Keratinocyte (primary cell): Measurements from ENCODE around the gene ATP5IF1. TPM values are rescaled to one million over a fixed set of nuclear protein-coding genes. Genes with fewer than 3 reads are reported as not detected.

Experiments
- DNase-seq: peaks from one replicate; pipeline ENCODE4 v3.0.0-alpha.2; 2011; ENCODE audit warnings: low read depth, missing footprints, low spot score
- FAIRE-seq: peaks from 2 replicates; lab custom pipeline; 2011; peaks lifted over from hg19 to GRCh38; lab: Jason Lieb, UNC
- H2AFZ ChIP-seq: 2 replicates; pipeline ENCODE4 v1.6.0; 2012; ENCODE audit warnings: low read length, control low read depth, inconsistent platforms; ENCODE audit not compliant: control insufficient read depth
- H3K27ac ChIP-seq: 2 replicates; pipeline ENCODE4 v1.5.1; 2011; ENCODE audit warnings: low read length; ENCODE audit not compliant: control insufficient read depth, insufficient read depth
- H3K27me3 ChIP-seq: 3 replicates; pipeline ENCODE4 v1.6.0; 2011; ENCODE audit warnings: low read length; ENCODE audit not compliant: control insufficient read depth, insufficient read depth; ENCODE audit errors: extremely low read depth
- H3K36me3 ChIP-seq, 2 experiments: 2 replicates in 1 of 2; 3 replicates in 1 of 2; pipeline ENCODE4 v1.5.1; 2011; ENCODE audit warnings: low read length in 2 of 2, mild to moderate bottlenecking in 1 of 2; ENCODE audit not compliant: control insufficient read depth in 2 of 2, insufficient read depth in 2 of 2; ENCODE audit errors: extremely low read depth in 1 of 2
- H3K4me1 ChIP-seq: 3 replicates; pipeline ENCODE4 v1.5.1; 2011; ENCODE audit warnings: low read length; ENCODE audit not compliant: control insufficient read depth, insufficient read depth; ENCODE audit errors: extremely low read depth
- H3K4me2 ChIP-seq: 3 replicates; pipeline ENCODE4 v1.6.0; 2011; ENCODE audit warnings: low read depth, low read length; ENCODE audit not compliant: control insufficient read depth, insufficient read depth; ENCODE audit errors: extremely low read depth
- H3K4me3 ChIP-seq, 3 experiments: fragments of 200-600 bp in 1 of 3; sonication (generic) in 1 of 3; 2 replicates in 2 of 3; 3 replicates in 1 of 3; pipeline ENCODE4 v1.5.1; 2011 to 2016; ENCODE audit warnings: low read length in 3 of 3, mild to moderate bottlenecking in 3 of 3, control low read depth in 2 of 3, inconsistent platforms in 1 of 3, low read depth in 1 of 3, mixed read lengths in 1 of 3, mixed run types in 1 of 3, moderate library complexity in 1 of 3; ENCODE audit not compliant: control insufficient read depth in 2 of 3, insufficient read depth in 2 of 3; ENCODE audit errors: extremely low read depth in 1 of 3
- H3K79me2 ChIP-seq: 2 replicates; pipeline ENCODE4 v1.6.0; 2012; ENCODE audit warnings: low read length; ENCODE audit not compliant: control insufficient read depth, insufficient read depth
- H3K9ac ChIP-seq: 3 replicates; pipeline ENCODE4 v1.6.0; 2011; ENCODE audit warnings: low read length; ENCODE audit not compliant: control insufficient read depth, insufficient read depth; ENCODE audit errors: extremely low read depth
- H3K9me1 ChIP-seq: 3 replicates; pipeline ENCODE4 v1.6.0; 2011; ENCODE audit warnings: low read length; ENCODE audit not compliant: control insufficient read depth, insufficient read depth; ENCODE audit errors: extremely low read depth
- H3K9me3 ChIP-seq: 2 replicates; pipeline ENCODE4 v1.5.1; 2012; ENCODE audit warnings: low read depth, low read length; ENCODE audit not compliant: control insufficient read depth
- H4K20me1 ChIP-seq: 3 replicates; pipeline ENCODE4 v1.6.0; 2011; ENCODE audit warnings: low read length; ENCODE audit not compliant: control insufficient read depth, insufficient read depth; ENCODE audit errors: extremely low read depth
- CTCF ChIP-seq, 3 experiments: IDR thresholded peaks in 1 of 3; conservative IDR thresholded peaks in 1 of 3; optimal IDR thresholded peaks in 1 of 3; 2 replicates in 2 of 3; 3 replicates in 1 of 3; pipeline versions ENCODE3 to v1.5.1; 2011; ENCODE audit warnings: low read length in 3 of 3, mild to moderate bottlenecking in 3 of 3, moderate library complexity in 2 of 3, control low read depth in 1 of 3, inconsistent platforms in 1 of 3; ENCODE audit not compliant: insufficient read depth in 2 of 3; ENCODE audit errors: extremely low read depth in 1 of 3
- EZH2 ChIP-seq: IDR thresholded peaks from one replicate; pipeline ENCODE4 v1.6.1; 2012; ENCODE audit warnings: inconsistent platforms, mild to moderate bottlenecking, low read length, moderate library complexity
- dilution Hi-C: fragments of 300-500 bp; cut with MboI; formaldehyde crosslinking; loops from one replicate; pipeline ENCODE4 v1.7.0; 2020; ENCODE audit warnings: low sequenced_read_pairs; ENCODE audit not compliant: extremely low pct_ligation_motif_present
- polyA plus RNA-seq, 5 experiments: library from polyadenylated mRNA; depleted of rRNA in 3 of 5; stranded (reverse) in 3 of 5; stranded (forward) in 1 of 5; unstranded in 1 of 5; fragments of >200 nt; gene quantifications; 1 replicate in 1 of 5; 2 replicates in 3 of 5; 3 replicates in 1 of 5; pipeline versions ENCODE4 v1.2.1 to v1.2.3, GENCODE V29; 2011 to 2012; ENCODE audit warnings: missing spikeins in 2 of 5, low read depth in 1 of 5, low replicate concordance in 1 of 5

Gene ATP5IF1
- polyA plus RNA-seq, 1 donor (not counting 4 experiments of a cell fraction or from before 2014, with no cell fraction given) = 332 TPM

GRCh38 chr1:28194326-28195035 lies 41.4 kb upstream of the ATP5IF1 start:
- Histone ChIP-seq H3K79me2 (no peaks in the 10 kb centered on the region), H3K27me3 (no peaks in the 10 kb centered on the region), H3K36me3 (peaks cover 2 to 5% of the 10 kb centered on the region in 2 experiments), H3K27ac (peak overlapping the region; percentile 46), H3K4me2 (peak overlapping the region; percentile 93), H3K4me3 (no peak overlapping the region), H3K9ac (peak overlapping the region; percentile 22), H2AFZ (no peak overlapping the region), H3K4me1 (peaks cover 51% of the 10 kb centered on the region), H3K9me3 (no peaks in the 10 kb centered on the region), H4K20me1 (no peaks in the 10 kb centered on the region), H3K9me1 (no peaks in the 10 kb centered on the region)
- no peak for TF ChIP-seq EZH2
- TF ChIP-seq CTCF (optimal IDR thresholded peaks at IDR 0.05 in 1 of 3, IDR thresholded peaks at IDR 0.05 in 1 of 3, conservative IDR thresholded peaks at IDR 0.05 in 1 of 3; ENCODE audit: extremely low read depth in 1 of 3, insufficient read depth in 2 of 3, low read length in 3 of 3) = no peak
- peak; percentile 41 for FAIRE-seq
- dilution Hi-C loops = no loop called here
- DNase-seq = no peak

- Histone ChIP-seq H3K79me2 (no peaks in the 10 kb centered on the region), H3K4me1 (peaks cover 47% of the 10 kb centered on the region), H3K9me1 (no peaks in the 10 kb centered on the region), H3K27me3 (no peaks in the 10 kb centered on the region), H3K4me3 (no peak overlapping the region), H2AFZ (no peak overlapping the region), H3K27ac (no peak overlapping the region), H3K4me2 (no peak overlapping the region), H3K9ac (no peak overlapping the region), H3K9me3 (no peaks in the 10 kb centered on the region), H3K36me3 (peaks cover 2 to 12% of the 10 kb centered on the region in 2 experiments), H4K20me1 (no peaks in the 10 kb centered on the region)
- no peak for TF ChIP-seq CTCF (optimal IDR thresholded peaks at IDR 0.05 in 1 of 3, IDR thresholded peaks at IDR 0.05 in 1 of 3, conservative IDR thresholded peaks at IDR 0.05 in 1 of 3; ENCODE audit: extremely low read depth in 1 of 3, insufficient read depth in 2 of 3, low read length in 3 of 3)
- no peak for TF ChIP-seq EZH2
- dilution Hi-C loops = no loop called here
- DNase-seq (no peak), FAIRE-seq (no peak)
Observed at GRCh38 chr1:28195780-28196179, 40.1 kb upstream of the ATP5IF1 start.
